HEK293T (cell line): Measurements from ENCODE around the gene LSP1.

Source experiments
- BHLHE40 ChIP-seq: fragments of 450-650 bp; IDR thresholded peaks from 2 replicates; pipeline ENCODE4 v1.6.1; 2016; ENCODE audit warnings: mild to moderate bottlenecking, moderate library complexity, borderline replicate concordance
- PKNOX1 ChIP-seq: fragments of 450-650 bp; IDR thresholded peaks from 2 replicates; pipeline ENCODE4 v1.6.1; 2016

- TF ChIP-seq BHLHE40 (no peak), PKNOX1 (no peak)
Measured at GRCh38 chr11:1924646-1925372, 71.9 kb downstream of the LSP1 start.
